ENCODE results near the gene AHNAK. TPM values are rescaled to one million over a fixed set of nuclear protein-coding genes. Genes with fewer than 3 reads are reported as not detected.

Gene AHNAK
- total and polyA plus RNA-seq, 2 of the 8 experiments (the other 6 are each of a cell fraction or from before 2014, with no cell fraction given): 2.0 to 5.8 TPM

DNA sequence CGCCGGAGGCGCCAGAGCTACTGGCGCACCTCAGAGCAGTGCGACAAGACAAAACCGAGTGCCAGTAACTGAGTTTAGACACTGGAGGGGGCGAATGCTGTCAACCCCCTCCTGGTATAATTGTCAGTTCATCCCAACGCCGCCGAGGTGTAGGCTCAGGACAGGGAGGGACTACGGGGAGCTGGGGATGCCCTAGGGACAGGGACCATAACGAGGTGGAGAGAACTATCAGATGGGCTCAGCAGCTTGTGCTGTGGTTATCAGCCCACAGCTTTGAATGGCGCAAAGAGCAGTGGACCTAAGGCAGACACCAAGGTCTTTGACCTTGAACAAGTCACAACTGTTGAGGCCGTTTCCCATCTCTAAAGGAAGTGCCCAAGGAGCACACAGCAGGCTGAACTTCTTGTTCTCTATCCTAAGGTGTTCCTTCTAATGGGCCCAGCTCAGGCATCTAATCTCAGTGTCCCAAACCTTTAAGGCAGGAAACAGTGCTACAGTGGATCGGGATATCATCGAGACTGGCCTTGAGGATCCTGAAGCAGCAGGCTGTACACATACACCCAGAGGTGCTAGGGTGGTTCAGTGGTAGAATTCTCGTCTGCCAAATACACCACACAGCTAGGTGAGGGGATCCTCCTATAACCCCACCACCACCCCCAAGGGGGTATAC is 45.7 kb upstream of the AHNAK start:
- POLR2A ChIA-PET (ENCODE audit: partially characterized antibody): interaction anchor here (0.6 to 12.3 kb wide), 46 partner anchors 9 to 723 kb away, joined by 3 to 235 read pairs (median 6); partner anchors contain the start of genes B3GAT3, BSCL2, C11orf98 and CSKMT
- Histone ChIP-seq H2BK120ac (replicated peaks; ENCODE audit: low read depth, low read length) (no peak overlapping the region), H3K9me3 (ENCODE audit: insufficient read depth in 2 of 2, low read depth in 1 of 2, low read length in 1 of 2) (no peaks in the 10 kb centered on the region), H3K79me2 (ENCODE audit: control insufficient read depth in 1 of 2, insufficient read depth in 2 of 2, low read length in 2 of 2) (peaks cover 0 to 14% of the 10 kb centered on the region in 2 experiments; a peak in 2 of 4 replicates), H2BK12ac (ENCODE audit: low read depth, low read length) (peak overlapping the region; percentile 78; the same call in 1 of the 2 replicates), H4K91ac (replicated peaks; ENCODE audit: insufficient read length, low read length) (no peak overlapping the region), H4K5ac (ENCODE audit: insufficient read length, low read depth, low read length) (peak overlapping the region; percentile 25), H2BK15ac (ENCODE audit: low read length) (peak overlapping the region; percentile 85), H3K23me2 (ENCODE audit: low read depth, low read length) (peaks cover 6% of the 10 kb centered on the region), H3K9ac (replicated peaks in 1 of 4; ENCODE audit: extremely low read depth in 1 of 4, low read depth in 3 of 4, low read length in 3 of 4) (peak overlapping the region in 3 of 4 experiments; percentile 67 to 76 (median 71); a peak in 6 of 7 replicates), H2AFZ (ENCODE audit: low read length) (no peak overlapping the region), H2BK5ac (ENCODE audit: low read depth, low read length) (peak overlapping the region; percentile 57; the same call in 1 of the 2 replicates), H3K23ac (ENCODE audit: insufficient read length) (no peak overlapping the region), H3K27me3 (replicated peaks in 1 of 4; ENCODE audit: control insufficient read depth in 3 of 4, extremely low read depth in 1 of 4, insufficient read depth in 3 of 4, low read length in 3 of 4) (no peaks in the 10 kb centered on the region), H3K18ac (ENCODE audit: extremely low read depth, low read length) (peak overlapping the region; percentile 49; the same call in 1 of the 2 replicates), H3K27ac (ENCODE audit: low read depth, low read length) (peak overlapping the region; percentile 72; the same call in 1 of the 2 replicates), H2BK20ac (ENCODE audit: low read length) (no peak overlapping the region), H4K20me1 (replicated peaks in 1 of 2; ENCODE audit: control insufficient read depth in 1 of 2, insufficient read depth in 2 of 2, low read length in 2 of 2) (peaks cover 1 to 7% of the 10 kb centered on the region in 2 experiments), H3K36me3 (ENCODE audit: control insufficient read depth in 2 of 4, insufficient read depth in 4 of 4, low read length in 3 of 4) (peaks cover 24 to 51% (median 29%) of the 10 kb centered on the region in 4 experiments), H3K4ac (replicated peaks; ENCODE audit: insufficient read length, low read depth, low read length) (peak overlapping the region; percentile 23), H3K4me1 (replicated peaks in 1 of 4; ENCODE audit: control insufficient read depth in 3 of 4, insufficient read depth in 4 of 4, low read length in 3 of 4) (peaks cover 0 to 3% (median under 1%) of the 10 kb centered on the region in 4 experiments; a peak in 5 of 7 replicates), H3K79me1 (ENCODE audit: low read depth, low read length) (no peaks in the 10 kb centered on the region), H3K4me2 (ENCODE audit: insufficient read depth in 1 of 2, low read depth in 2 of 2, low read length in 2 of 2) (peak overlapping the region; percentile 87 to 90), H2AK5ac (ENCODE audit: low read depth, low read length) (peak overlapping the region; percentile 87; the same call in 1 of the 2 replicates), H3K4me3 (ENCODE audit: extremely low read depth in 1 of 4, insufficient read depth in 2 of 4, low read depth in 3 of 4, low read length in 4 of 4) (peak overlapping the region; percentile 52 to 91 (median 83)), H3K14ac (ENCODE audit: insufficient read length) (no peak overlapping the region), H4K8ac (ENCODE audit: extremely low read depth, insufficient read depth, low read length) (peak overlapping the region; percentile 76), H3K56ac (replicated peaks; ENCODE audit: insufficient read length, low read depth, low read length) (no peak overlapping the region)
- no peak for FAIRE-seq
- TF ChIP-seq RNF2 (IDR thresholded peaks at IDR 0.05; ENCODE audit: borderline replicate concordance, low read depth, low read length, missing control alignments, poor library complexity, severe bottlenecking) (no peak), RXRA (IDR thresholded peaks at IDR 0.05; ENCODE audit: insufficient read depth, low read depth, low read length) (no peak), SRF (IDR thresholded peaks at IDR 0.05; ENCODE audit: low read depth, low read length) (no peak), SIRT6 (IDR thresholded peaks at IDR 0.05; ENCODE audit: low read length) (no peak), SP1 (IDR thresholded peaks at IDR 0.05; ENCODE audit: low read depth, low read length) (no peak), TAF1 (IDR thresholded peaks at IDR 0.05; ENCODE audit: low read depth, low read length) (no peak), KDM1A (IDR thresholded peaks at IDR 0.05; ENCODE audit: borderline replicate concordance, low read length) (no peak)
- TF ChIP-seq, protein P1, sequence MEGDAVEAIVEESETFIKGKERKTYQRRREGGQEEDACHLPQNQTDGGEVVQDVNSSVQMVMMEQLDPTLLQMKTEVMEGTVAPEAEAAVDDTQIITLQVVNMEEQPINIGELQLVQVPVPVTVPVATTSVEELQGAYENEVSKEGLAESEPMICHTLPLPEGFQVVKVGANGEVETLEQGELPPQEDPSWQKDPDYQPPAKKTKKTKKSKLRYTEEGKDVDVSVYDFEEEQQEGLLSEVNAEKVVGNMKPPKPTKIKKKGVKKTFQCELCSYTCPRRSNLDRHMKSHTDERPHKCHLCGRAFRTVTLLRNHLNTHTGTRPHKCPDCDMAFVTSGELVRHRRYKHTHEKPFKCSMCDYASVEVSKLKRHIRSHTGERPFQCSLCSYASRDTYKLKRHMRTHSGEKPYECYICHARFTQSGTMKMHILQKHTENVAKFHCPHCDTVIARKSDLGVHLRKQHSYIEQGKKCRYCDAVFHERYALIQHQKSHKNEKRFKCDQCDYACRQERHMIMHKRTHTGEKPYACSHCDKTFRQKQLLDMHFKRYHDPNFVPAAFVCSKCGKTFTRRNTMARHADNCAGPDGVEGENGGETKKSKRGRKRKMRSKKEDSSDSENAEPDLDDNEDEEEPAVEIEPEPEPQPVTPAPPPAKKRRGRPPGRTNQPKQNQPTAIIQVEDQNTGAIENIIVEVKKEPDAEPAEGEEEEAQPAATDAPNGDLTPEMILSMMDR (IDR thresholded peaks at IDR 0.05; ENCODE audit: control extremely low read depth in 1 of 3, insufficient read depth in 1 of 3, low read depth in 1 of 3, low read length in 3 of 3): no peak
- DNase-seq (ENCODE audit: low read depth in 1 of 2, low spot score in 2 of 2): peak in 1 of 2 experiments; percentile 60
- 36% methylated on average over 17 of the region's 17 CpGs; no CpG with 5 or more reads in 1 of the 2 experiments for WGBS, 2 experiments (ENCODE audit: extremely low coverage in 1 of 2, insufficient coverage in 1 of 2, insufficient read length in 1 of 2, insufficient replicate concordance in 2 of 2, low coverage in 1 of 2, low lambda C conversion rate in 2 of 2, missing lambda C conversion rate in 1 of 2)
- CTCF ChIA-PET (ENCODE audit: partially characterized antibody): interaction anchor here (0.7 to 7.2 kb wide), 30 partner anchors 8 to 1660 kb away, joined by 3 to 97 read pairs (median 4); partner anchors contain the start of genes C11orf98, CSKMT, EML3 and GANAB
